ENCODE results near the gene FAM114A2.
"Not testable (repeated sequence)": the region's sequence is repeated elsewhere in the genome, so short reads cannot be mapped to it uniquely, and the experiment has no call there.

FAM114A2 gene

DNA sequence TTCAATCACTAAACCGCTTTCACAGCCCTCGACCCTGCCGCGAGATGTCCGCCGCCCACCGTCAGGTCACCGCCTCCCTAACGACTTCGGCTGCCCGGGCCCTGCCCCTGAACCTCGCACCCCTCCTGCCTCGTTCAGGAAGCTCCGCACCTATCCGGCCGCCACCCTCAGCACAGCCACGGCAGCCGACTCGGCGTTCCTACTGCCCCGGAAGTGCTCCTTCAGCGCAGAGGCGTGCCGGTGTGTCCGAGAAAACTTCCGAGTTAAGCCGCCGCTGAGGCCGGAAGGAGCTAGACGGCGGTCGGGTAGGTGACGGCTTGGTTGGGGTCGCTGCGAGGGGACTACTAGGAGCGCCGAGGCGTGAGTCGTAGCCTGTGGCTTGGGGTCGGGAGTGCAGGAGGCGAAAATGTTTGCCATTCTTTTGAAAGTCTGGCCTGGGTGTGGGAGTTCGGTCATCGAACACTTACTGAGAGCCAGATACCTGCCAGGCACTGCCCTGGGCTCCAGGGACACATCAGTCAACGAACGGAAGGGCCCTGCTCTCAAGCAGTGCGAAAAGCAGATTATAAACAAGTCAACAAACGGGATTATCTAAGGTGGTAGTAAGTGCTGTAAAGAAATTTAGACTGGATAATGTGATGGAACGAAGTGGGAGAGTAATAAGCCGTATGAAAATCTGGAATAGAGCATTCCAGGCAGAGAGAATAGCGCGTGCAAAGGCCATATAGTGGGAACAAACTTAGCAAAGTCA is at the start of gene FAM114A2, which contains the start of gene MFAP3:
Gene FAM114A2 (minus strand): TSS at position 204 of the 751 bp plus-strand sequence. CDS start 3,957 bp downstream, outside the sequence.
Gene MFAP3 (plus strand): TSS at position 261 of the 751 bp plus-strand sequence. CDS start 10,756 bp downstream, outside the sequence.
- DNase-seq (ENCODE audit: low read depth), result peak; percentile 67

DNA sequence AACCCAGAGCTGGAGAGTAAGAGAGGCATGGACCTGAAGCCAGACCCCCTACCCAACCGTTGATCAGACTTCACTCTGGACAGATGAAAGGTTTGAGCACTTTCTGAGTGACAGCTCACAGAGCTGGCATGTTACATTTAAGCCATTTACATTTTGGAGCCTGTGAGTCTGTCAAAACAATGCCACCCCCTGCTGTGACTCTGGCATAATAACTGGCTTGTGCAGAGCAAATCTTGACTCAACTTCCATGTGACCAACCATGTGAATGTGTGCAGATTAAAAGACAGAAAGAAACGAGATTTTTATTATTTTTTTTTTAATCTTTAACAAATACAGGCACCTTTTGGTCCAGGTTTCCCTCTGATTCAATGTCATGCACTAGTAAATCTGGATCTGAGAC is 48.5 kb upstream of the FAM114A2 start:
- DNase-seq (ENCODE audit: low read depth), result peak; percentile 39

DNA sequence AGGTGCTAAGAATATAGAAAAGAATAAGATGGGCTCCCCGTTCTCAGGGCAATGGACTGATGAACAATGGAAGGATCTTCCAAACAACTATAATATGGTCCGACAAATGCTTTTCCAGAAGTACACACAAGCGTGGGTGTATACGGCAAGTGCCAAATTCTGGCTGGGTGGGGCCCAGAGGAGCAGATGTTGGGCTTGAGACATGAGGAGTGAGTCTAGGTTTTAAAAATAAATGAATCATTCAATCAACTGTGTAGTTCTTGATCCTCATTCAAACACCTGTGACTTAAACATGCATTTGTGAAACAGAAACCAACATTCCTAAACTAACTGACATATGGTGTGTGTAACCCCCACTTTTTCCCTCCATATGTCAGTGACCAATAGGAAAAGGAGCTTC is 47.9 kb upstream of the FAM114A2 start:
- DNase-seq (ENCODE audit: low read depth), result no peak

DNA sequence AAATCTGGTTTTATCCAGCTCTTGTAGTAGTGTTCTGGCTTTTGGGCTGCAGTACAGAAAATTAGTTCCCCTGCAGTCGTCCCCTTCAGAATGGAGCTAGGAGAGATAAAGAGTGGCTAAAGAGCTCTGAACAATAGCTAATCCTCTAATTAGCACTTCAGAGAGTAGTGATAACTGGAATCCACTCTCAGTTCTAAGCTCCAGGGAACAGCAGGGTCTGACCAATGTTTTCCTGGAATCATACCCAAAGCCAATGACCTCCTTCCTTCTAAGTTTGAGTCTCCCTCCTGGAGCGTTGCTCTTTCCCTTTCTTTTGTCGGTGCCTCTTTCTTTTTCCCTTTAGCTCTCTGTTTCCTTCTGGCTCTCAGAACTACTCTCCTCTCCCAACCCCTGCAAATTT is 47.4 kb upstream of the FAM114A2 start:
- no peak for DNase-seq (ENCODE audit: low read depth)

DNA sequence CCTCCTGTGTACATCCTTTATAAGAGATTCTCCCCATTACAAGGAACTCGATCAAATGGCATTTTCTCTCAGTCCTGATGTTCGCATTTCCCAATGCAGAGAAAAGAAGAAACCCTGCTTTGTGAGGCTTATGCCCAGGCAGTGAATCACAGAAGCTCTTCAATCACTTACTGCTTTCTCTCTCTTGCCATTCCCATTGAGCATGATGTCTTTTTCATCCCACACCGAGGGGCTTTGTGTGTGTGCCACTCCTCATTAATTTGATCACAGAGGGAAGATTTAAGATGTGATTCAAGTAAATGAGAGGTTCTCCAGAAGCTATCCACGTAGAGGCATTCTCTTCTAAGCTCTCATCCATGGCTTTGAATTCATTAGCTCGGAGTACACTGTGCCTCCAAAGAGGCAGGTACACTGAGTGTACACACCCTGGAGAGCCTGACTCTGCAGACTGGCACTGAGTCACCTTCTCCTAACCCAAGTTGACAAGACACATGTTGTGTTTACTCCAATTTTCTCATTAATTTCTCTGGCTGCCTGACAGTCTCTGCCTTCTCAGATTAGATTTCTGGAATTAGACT is 45.4 kb upstream of the FAM114A2 start:
- no peak for DNase-seq (ENCODE audit: low read depth)

DNA sequence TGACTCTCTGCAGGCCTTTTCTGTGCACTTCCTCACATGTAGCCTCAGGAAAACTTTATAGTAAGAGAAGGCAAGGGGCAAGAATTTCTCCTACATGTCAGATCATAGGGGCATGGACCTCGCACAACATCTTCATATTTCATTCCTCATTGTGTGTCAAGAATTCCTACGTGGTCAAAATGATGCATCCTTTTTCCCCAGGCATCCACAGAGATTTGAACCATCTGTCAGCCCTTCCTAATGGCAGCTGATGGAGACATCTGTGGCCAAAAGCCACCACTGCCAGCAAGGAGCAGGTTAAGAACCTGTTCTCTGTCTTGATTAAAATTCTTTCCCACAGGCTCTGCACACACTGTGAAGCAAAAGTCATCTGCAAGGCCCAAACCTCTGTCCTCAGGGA is 42.5 kb upstream of the FAM114A2 start:
- no peak for DNase-seq (ENCODE audit: low read depth)

DNA sequence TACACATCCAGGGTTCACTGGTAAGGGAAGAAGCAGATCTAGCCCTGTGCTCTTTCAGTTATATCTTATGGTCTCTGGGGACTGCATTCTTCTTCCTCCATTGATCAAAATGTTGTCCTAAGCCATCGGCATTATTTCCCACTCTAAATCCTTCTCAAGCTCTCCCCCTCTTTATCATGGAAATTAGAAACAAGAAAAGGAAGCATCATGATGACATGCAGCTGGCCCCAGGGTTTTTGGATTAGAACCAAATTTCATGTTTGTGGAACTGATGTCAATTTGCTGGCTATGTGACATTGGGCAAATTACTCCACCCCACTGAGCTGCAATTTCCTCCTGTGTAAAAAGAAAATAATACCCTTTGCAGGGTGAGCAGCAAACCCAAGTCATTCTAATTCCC is 39.6 kb upstream of the FAM114A2 start:
- no peak for DNase-seq (ENCODE audit: low read depth)

DNA sequence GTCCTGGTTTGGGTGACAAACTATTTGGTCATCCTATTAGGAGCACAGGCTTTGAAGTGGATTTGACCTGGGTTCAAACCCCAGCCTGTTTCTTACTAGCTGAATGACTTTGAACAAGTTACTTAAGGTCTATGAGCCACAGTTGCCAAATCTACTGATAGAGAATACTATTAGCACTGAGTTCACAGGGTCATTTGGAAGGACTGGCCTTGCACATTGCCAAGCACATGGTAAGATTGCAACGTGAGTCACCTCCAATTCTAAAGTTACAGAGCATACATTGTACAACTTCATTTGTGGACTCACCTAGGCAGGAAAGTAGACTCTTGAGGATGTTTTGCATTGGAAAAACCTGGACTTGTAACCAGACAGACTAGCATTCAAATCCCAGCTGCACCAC is 39.0 kb upstream of the FAM114A2 start:
- no peak for DNase-seq (ENCODE audit: low read depth)

DNA sequence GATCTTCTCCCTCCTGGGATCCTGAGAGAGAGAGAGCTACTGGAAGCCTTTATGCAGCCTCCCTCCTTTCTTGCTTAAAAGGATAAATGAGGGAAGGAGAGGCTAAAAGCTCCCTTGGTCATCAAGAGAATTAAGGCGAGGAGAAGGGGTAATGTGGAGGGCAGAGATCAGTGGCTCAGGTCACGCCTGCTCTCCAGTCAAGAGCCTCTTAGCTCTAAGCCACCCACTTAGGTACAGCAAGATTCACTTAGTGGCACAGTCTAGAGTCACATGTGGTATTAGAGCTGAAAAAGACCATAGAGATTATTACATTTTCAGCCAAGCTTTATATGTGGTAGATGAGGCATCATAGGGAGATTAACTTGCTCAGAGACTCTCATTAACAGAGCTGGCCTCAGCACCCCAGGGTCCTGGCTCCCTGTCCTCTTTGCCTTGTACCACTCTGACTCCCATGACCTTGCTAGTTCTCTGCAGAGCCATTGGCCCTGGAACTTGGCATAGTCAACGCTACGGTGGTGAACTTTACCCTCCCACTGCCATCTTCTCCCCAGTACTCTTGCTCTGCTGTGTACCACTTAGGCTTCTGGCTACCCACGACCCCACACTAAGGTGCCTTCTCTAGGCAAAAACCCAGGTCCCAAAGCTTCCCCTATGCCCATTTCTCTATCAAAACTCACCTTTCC is 37.7 kb upstream of the FAM114A2 start:
- DNase-seq (ENCODE audit: low read depth), result no peak

DNA sequence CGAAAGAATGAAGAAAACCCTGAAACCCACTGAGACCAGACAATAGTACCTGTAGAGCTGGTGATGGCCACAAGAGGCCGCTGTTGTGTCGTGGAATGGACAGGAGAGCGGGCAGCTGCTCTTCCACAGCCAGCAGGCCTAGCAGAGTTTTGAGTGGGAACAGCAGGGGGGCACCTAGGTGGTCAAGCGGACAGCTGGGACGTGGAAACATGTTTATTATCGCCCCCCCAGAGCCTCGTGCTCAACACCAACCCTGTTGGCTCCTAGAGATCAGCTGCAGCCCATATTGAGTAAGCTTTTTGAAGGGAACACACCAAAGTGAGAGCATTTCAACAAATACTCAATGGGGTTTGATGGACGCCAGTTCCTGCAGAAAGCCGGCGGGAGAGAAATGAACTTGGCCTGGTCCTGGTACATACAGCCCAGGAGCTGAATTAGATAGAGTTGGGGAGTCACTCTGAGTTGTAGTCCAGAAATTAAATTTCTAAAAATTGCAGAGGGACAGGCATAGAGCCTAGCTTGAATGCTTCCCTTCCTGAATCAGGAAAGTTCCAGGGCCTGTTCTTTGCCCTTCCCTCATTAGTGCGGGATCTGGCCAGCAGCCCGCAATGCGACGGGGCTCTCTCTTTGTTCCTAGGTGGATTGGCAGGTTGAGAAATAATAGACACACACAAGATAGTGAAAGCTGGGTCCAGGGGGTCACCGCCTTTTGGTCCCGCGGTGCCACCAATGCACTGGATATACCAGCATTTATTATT is 33.9 kb upstream of the FAM114A2 start:
- DNase-seq (ENCODE audit: low read depth), result peak; percentile 51

DNA sequence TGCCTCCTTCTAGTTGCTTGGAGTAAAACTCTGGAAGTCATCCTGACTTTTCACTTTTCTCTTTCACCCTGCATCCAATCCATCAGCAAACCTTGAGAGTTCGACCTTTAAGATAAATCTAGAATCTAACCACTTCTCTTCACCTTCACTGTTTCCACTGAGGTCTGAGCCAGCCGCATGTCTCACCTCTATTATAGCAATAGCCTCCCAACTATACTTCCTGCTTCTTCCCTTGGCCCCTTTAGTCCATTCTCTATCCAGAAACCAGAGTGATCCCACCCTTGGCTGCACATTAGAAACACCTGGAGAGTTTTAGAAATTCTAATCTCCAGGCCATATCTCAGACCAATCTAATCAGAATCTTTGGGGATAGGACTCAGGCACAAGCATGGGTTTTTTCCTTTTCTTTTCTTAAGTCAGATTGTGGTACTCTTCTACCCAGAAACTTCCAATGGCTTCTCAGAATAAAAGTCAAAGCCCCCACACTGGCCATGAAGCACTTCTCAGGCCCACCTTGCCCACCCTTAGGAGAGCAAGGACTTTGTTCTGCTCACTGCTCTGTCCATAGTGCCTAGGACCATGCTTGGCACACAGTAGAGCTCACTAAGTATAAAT is 33.2 kb upstream of the FAM114A2 start:
- DNase-seq (ENCODE audit: low read depth), result no peak

DNA sequence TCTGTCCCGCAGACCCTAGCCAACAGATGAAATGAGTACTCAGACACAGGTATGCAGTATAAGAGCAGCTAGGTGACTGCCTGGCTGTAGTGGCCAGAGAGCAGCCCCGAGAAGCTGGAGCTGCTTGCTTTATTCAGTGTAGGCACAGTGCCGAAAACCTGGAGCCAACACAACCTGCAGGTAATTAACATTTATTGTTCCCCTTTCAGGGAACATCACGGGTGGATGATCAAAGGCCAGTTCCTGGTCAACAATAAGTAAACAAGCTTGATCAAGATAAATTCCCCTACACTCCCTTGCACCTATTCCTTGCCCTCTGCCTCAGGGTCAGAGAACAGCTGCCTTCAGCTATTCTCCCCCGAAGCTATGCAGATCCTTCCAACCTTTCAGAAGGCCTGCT is 31.1 kb upstream of the FAM114A2 start:
- DNase-seq (ENCODE audit: low read depth), result not testable (repeated sequence)

DNA sequence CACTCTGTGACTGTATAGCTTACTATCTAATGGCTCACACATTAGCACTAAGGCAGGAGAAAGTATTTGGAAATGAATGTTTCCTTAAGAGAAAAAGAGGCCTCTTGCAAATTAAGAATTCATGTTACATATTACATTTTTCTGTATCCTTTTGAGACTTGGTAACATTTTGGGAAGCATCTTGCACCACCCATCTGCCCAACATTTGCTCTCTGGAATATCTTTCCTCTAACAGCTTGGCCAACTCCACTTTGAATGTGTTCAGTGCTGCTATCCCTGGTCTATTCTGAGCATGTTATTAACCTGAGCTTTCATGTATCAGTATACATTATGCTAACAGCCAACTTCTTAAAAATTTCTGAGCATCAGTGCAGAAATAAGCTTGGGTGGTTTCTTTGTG is 27.3 kb upstream of the FAM114A2 start:
- DNase-seq (ENCODE audit: low read depth), result no peak

DNA sequence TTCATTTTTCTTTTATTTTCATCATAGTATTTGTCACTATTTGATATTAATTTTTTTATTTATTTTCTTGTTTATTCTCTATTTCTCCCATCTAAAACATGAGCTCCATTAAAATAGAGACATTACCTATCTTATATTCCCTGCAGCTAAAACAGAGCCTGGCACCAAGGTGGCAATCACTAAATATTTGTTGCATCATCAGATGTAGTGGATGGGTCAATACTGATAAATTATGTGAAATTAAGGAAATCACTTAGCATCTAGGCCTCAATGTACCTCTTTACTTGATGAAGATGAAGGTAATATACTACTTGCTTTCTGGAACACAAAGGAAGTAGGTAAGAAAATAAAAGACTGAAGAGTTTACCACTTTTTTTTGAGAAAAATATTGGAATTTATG is 24.7 kb upstream of the FAM114A2 start:
- DNase-seq (ENCODE audit: low read depth), result no peak

DNA sequence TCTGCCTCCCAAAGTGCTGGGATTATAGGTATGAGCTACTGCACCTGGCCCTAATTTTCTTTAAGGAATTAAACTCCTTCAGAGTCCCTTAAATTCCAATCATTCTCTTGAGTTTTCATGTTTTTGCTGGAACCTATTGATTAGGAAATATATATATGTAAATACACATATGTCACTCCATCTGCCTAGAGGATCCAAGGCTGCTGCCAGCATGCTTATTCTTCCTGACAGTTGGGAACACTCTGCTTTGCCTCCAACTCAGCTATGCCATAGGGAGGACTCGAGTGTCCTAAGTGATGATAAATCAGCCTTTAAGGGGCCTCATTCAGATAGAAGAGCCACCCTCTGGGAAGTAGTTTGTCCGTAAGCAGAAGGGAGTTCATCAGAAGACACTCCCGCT is 21.9 kb upstream of the FAM114A2 start:
- no peak for DNase-seq (ENCODE audit: low read depth)

DNA sequence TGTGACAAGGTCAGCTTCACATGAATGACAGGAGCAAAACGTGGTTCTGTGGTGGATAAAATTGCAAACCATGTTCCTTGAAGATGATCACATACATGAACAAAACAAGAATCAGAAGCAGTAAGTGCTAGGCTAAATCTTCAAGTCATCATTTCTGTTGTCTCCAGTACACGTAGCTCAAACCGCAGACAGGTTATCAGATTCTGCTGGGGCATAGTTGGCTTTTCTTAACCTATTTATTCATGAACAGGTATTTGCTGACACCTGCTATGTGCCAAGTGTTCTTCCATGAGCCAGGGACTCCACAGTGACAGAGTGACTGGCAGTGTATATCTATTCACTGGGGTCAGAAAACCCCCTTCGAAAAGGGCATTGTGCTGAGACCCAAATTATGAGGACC is 20.9 kb upstream of the FAM114A2 start:
- DNase-seq (ENCODE audit: low read depth), result no peak

DNA sequence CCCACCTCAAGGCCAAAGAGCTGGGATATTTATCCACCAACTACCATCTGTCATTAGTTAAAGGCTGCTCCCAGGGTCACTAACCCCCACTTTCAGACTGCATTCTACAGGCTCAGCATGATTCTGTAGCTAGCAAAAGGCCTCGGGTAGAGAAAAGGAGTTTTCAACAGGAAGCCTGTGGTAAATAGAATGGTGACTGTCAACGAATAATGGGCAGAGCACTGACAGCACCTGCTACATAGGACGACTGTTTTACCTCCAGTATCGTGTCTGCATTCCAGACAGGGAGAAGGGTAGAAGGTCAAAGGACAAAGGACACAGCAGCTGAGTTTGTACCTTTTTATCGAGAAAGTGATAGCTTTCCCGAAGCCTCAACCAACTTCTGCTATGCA is 20.3 kb upstream of the FAM114A2 start:
- DNase-seq (ENCODE audit: low read depth), result no peak

DNA sequence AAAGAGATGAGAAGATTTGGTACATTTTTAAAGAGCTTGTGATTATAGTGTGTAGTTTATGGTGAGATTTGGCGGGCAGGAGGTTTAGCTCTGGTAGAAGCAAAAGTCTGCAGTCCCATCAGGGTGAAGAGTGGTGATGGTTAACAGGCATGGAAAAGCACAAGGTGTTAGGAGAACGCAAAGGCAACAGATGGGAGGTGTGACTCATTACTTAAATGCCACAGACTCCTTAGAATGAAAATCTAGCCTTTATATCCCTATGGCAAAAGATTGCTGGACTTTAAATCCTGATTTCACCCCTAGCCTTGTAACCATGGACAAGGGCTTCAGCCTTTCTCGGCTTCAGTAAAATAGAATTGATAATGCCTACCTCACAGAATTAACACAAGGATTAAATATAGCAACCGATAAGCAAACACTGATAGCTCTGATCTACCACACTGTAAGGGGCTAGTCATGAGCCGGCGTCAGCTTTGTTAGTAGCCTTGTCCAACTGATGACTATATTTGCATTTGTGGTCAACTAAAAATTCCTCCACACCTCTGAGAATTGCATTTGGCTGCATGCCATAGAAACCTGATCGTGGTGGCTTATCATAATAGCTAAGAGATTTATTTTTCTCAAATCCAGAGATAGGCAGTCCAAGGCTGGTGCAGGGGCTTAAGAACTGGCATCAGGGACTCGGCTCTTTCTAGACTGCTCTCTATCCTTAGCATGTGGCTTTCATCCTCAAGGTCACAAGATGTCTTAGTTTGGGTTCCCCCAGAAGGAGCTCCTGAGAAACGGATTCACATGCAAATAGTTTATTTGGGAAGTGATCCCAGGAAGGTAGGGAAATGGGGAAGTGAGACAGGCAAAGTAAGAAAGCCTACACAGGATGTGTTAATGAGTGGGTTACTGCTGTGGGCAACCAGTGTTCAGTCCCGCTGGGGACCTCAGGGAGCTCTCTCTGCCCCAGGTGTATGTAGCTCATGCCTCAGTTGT is 19.6 kb upstream of the FAM114A2 start:
- DNase-seq (ENCODE audit: low read depth), result no peak

DNA sequence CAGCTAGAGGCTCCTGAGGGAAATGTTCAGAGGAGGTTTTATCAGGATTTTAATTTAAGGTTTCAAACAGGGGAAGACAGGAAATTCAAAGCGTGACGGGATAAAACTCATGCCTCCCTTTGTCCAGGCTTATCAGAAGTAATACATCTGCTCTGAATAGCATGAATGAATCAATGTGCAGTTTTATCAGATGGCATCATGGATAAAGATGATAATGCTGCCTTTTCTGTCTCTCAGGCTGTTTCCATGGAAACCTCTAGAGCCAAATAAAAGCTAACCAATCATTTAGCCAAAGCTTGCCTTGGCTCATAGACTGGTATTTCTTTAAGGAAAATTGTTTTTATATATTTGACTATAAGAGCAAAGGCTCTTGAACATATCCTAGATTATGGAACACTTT is 16.5 kb upstream of the FAM114A2 start:
- DNase-seq (ENCODE audit: low read depth), result no peak

DNA sequence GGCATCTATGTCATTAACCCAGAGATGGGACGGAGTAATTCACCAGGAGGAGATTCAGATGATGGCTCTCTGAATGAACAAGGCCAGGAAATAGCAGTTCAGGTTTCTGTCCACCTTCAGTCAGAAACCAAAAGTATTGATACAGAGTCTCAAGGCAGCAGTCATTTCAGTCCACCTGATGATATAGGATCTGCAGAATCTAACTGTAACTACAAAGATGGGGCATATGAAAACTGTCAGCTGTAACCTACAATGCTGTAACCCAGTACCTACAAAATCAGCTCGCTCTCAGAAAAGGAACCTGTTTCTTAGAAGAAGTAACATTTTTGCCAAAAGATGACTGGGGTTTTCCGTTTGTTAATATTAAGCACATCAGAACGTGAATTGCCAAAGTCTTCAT is 14.8 kb upstream of the FAM114A2 start:
- DNase-seq (ENCODE audit: low read depth), result no peak

DNA sequence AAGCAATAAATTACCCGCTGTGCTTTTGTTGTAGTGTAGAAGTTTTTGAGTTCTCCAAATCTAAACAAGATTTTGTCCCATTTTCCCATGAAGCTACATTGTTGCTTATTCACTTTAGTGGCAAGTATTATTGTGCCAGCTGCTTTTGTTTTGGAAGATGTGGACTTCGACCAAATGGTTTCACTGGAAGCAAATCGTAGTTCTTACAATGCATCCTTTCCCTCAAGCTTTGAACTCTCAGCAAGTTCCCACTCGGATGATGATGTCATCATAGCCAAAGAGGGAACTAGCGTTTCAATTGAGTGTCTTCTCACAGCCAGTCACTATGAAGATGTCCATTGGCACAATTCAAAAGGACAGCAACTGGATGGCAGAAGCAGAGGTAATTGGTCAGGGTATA is 10.9 kb upstream of the FAM114A2 start:
- DNase-seq (ENCODE audit: low read depth), result no peak
